RWPE2 (cell line): Measurements from ENCODE around the gene SPECC1L.

Experiments
- ATAC-seq: fragments of 200-7000 bp; cut with Tn5 transposase; 3 replicates; pipeline ENCODE4 v1.9.1; 2021; ENCODE audit warnings: low read depth
- DNase-seq: peaks from one replicate; pipeline ENCODE4 v3.0.0-alpha.2; 2020; ENCODE audit warnings: low spot score
- H3K27ac ChIP-seq: fragments of 450-650 bp; 2 replicates; pipeline ENCODE4 v1.5.1; 2017; ENCODE audit warnings: mild to moderate bottlenecking; ENCODE audit not compliant: poor library complexity, severe bottlenecking
- H3K27me3 ChIP-seq: fragments of 250-450 bp; sonication (Bioruptor Pico); 2 replicates; pipeline ENCODE4 v1.5.1; 2021; ENCODE audit warnings: mild to moderate bottlenecking, moderate library complexity; ENCODE audit not compliant: insufficient read depth, poor library complexity, severe bottlenecking
- H3K36me3 ChIP-seq: fragments of 250-450 bp; sonication (Bioruptor Pico); 2 replicates; pipeline ENCODE4 v1.5.1; 2020; ENCODE audit warnings: low read depth, mild to moderate bottlenecking, moderate library complexity
- H3K4me1 ChIP-seq: fragments of 250-450 bp; sonication (Bioruptor Pico); 2 replicates; pipeline ENCODE4 v1.5.1; 2021; ENCODE audit warnings: mild to moderate bottlenecking, moderate library complexity; ENCODE audit not compliant: insufficient read depth, poor library complexity, severe bottlenecking
- H3K4me3 ChIP-seq: fragments of 250-450 bp; sonication (Bioruptor Pico); 2 replicates; pipeline ENCODE4 v1.5.1; 2021; ENCODE audit warnings: mild to moderate bottlenecking, moderate library complexity; ENCODE audit not compliant: severe bottlenecking
- H3K9me3 ChIP-seq: fragments of 250-450 bp; sonication (Bioruptor Pico); 2 replicates; pipeline ENCODE4 v1.5.1; 2021; ENCODE audit warnings: mild to moderate bottlenecking, moderate library complexity; ENCODE audit not compliant: severe bottlenecking
- TF ChIP-seq, protein P1 (sequence below): fragments of 450-650 bp; IDR thresholded peaks from one replicate; pipeline ENCODE4 v1.5.1; 2017; ENCODE audit warnings: mild to moderate bottlenecking, moderate library complexity; ENCODE audit not compliant: poor library complexity, severe bottlenecking

Gene SPECC1L

GRCh38 chr22:24445481-24446259 lies 175.0 kb downstream of the SPECC1L start:
- Histone ChIP-seq H3K27ac (no peak overlapping the region), H3K36me3 (no peaks in the 10 kb centered on the region), H3K9me3 (no peaks in the 10 kb centered on the region), H3K27me3 (no peaks in the 10 kb centered on the region), H3K4me1 (no peaks in the 10 kb centered on the region), H3K4me3 (no peak overlapping the region)
- ATAC-seq (no peak; the same call in 2 of the 3 replicates), DNase-seq (peak; percentile 17)
- TF ChIP-seq, protein P1, sequence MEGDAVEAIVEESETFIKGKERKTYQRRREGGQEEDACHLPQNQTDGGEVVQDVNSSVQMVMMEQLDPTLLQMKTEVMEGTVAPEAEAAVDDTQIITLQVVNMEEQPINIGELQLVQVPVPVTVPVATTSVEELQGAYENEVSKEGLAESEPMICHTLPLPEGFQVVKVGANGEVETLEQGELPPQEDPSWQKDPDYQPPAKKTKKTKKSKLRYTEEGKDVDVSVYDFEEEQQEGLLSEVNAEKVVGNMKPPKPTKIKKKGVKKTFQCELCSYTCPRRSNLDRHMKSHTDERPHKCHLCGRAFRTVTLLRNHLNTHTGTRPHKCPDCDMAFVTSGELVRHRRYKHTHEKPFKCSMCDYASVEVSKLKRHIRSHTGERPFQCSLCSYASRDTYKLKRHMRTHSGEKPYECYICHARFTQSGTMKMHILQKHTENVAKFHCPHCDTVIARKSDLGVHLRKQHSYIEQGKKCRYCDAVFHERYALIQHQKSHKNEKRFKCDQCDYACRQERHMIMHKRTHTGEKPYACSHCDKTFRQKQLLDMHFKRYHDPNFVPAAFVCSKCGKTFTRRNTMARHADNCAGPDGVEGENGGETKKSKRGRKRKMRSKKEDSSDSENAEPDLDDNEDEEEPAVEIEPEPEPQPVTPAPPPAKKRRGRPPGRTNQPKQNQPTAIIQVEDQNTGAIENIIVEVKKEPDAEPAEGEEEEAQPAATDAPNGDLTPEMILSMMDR: no peak

DNA sequence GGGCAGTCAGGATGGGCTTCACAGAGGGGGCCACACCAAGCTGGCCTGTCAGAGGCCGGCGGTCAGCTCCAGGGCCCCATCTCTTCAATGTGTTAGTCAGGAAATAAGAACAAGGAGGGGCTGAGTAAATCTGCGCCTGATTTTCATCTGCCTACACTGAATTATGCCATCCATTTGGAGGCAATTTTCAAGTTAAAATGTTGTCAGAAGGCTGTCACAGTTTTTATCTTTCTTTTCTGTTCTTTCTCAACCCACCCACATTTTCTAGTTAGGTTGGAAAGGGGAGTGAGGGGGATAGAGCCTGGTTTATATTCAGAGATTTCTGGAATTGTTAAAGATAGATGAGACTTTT lies 175.6 kb downstream of the SPECC1L start:
- Histone ChIP-seq H3K27me3 (no peaks in the 10 kb centered on the region), H3K4me3 (no peak overlapping the region), H3K9me3 (peaks cover 2% of the 10 kb centered on the region), H3K4me1 (no peaks in the 10 kb centered on the region), H3K36me3 (no peaks in the 10 kb centered on the region), H3K27ac (no peak overlapping the region)
- TF ChIP-seq, protein P1: no peak
- DNase-seq: no peak
- no peak for ATAC-seq

DNA sequence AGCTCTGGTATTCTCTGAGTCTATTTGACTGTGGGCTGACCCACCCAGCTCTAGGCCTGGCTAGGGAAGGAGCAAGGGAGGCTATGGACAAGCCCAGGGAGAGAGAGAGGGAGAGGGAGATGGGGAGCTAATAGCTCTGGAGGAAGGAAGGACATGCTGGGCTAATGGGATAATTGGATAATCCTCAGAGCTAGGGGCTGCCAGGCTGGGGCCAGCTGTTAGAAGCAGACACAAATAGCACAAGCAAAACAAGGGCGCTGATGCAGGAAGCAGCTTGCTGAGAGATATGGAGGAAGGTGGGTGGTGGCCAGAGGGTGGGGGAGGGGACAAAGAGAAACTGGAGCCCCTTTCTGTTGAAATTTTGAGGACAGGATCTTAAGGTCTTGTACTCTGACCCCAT lies 180.0 kb downstream of the SPECC1L start:
- Histone ChIP-seq H3K4me1 (no peaks in the 10 kb centered on the region), H3K4me3 (no peak overlapping the region), H3K27ac (no peak overlapping the region), H3K27me3 (peaks cover 5% of the 10 kb centered on the region), H3K9me3 (peaks cover 5% of the 10 kb centered on the region), H3K36me3 (no peaks in the 10 kb centered on the region)
- TF ChIP-seq, protein P1: no peak
- no peak for ATAC-seq
- DNase-seq: peak; percentile 13

GRCh38 chr22:24451162-24451561 lies 180.5 kb downstream of the SPECC1L start:
- peaks cover 5% of the 10 kb centered on the region for H3K9me3 ChIP-seq
- no peaks in the 10 kb centered on the region for H3K36me3 ChIP-seq
- H3K4me1 ChIP-seq: no peaks in the 10 kb centered on the region
- H3K27me3 ChIP-seq: peaks cover 5% of the 10 kb centered on the region
- TF ChIP-seq, protein P1: no peak
- H3K4me3 ChIP-seq: no peak overlapping the region
- ATAC-seq (no peak), DNase-seq (no peak)
- H3K27ac ChIP-seq: no peak overlapping the region

- Histone ChIP-seq H3K36me3 (no peaks in the 10 kb centered on the region), H3K27me3 (peaks cover 5% of the 10 kb centered on the region), H3K27ac (no peak overlapping the region), H3K4me3 (no peak overlapping the region), H3K4me1 (no peaks in the 10 kb centered on the region), H3K9me3 (peaks cover 5% of the 10 kb centered on the region)
- ATAC-seq: no peak
- TF ChIP-seq, protein P1: no peak
- no peak for DNase-seq
Measured at GRCh38 chr22:24453853-24454252, 183.2 kb downstream of the SPECC1L start.
